GM23248 (cell line): ENCODE measurements around the gene MAN1B1. TPM values are rescaled to one million over a fixed set of nuclear protein-coding genes. Genes with fewer than 3 reads are reported as not detected.
"Not testable (repeated sequence)": the region's sequence is repeated elsewhere in the genome, so short reads cannot be mapped to it uniquely, and the experiment has no call there.

Experiments
- DNase-seq: peaks from one replicate; pipeline ENCODE4 v3.0.0-alpha.2; 2015
- H2AFZ ChIP-seq: fragments of 200-600 bp; sonication (generic); 2 replicates; pipeline ENCODE4 v1.6.1; 2016; ENCODE audit warnings: antibody characterized with exemption
- H3F3A ChIP-seq: fragments of 200-600 bp; sonication (generic); 2 replicates; pipeline ENCODE4 v1.6.1; 2016; ENCODE audit warnings: mild to moderate bottlenecking, antibody characterized with exemption, mixed run types; ENCODE audit not compliant: insufficient read depth
- H3K27ac ChIP-seq: fragments of 200-600 bp; sonication (generic); 2 replicates; pipeline ENCODE4 v1.5.1; 2016; ENCODE audit warnings: mild to moderate bottlenecking
- H3K27me3 ChIP-seq: fragments of 200-600 bp; sonication (generic); replicated peaks from 2 replicates; pipeline ENCODE4 v1.6.1; 2016; ENCODE audit warnings: mild to moderate bottlenecking; ENCODE audit not compliant: insufficient read depth
- H3K36me3 ChIP-seq: fragments of 200-600 bp; sonication (generic); 2 replicates; pipeline ENCODE4 v1.6.1; 2016; ENCODE audit warnings: low read depth, mild to moderate bottlenecking
- H3K4me1 ChIP-seq: fragments of 200-600 bp; sonication (generic); 2 replicates; pipeline ENCODE4 v1.6.1; 2016; ENCODE audit warnings: mild to moderate bottlenecking; ENCODE audit not compliant: insufficient read depth
- H3K4me2 ChIP-seq: fragments of 200-600 bp; sonication (generic); one replicate; pipeline ENCODE4 v1.6.1; 2016; ENCODE audit warnings: mild to moderate bottlenecking; ENCODE audit not compliant: unreplicated experiment
- H3K4me3 ChIP-seq: fragments of 200-600 bp; sonication (generic); 2 replicates; pipeline ENCODE4 v1.5.1; 2016; ENCODE audit warnings: mild to moderate bottlenecking
- H3K79me2 ChIP-seq: fragments of 200-600 bp; sonication (generic); 2 replicates; pipeline ENCODE4 v1.6.1; 2016; ENCODE audit warnings: mild to moderate bottlenecking; ENCODE audit not compliant: insufficient read depth
- H3K9ac ChIP-seq: fragments of 200-600 bp; sonication (generic); 2 replicates; pipeline ENCODE4 v1.6.1; 2016; ENCODE audit warnings: mild to moderate bottlenecking
- H3K9me2 ChIP-seq: fragments of 200-600 bp; sonication (generic); 2 replicates; pipeline ENCODE4 v1.6.1; 2016; ENCODE audit warnings: mixed run types, mild to moderate bottlenecking, moderate library complexity; ENCODE audit not compliant: insufficient read depth
- H3K9me3 ChIP-seq: fragments of 200-600 bp; sonication (generic); one replicate; pipeline ENCODE4 v1.6.1; 2017; ENCODE audit warnings: low read depth
- H4K20me1 ChIP-seq: fragments of 200-600 bp; sonication (generic); 2 replicates; pipeline ENCODE4 v1.6.0; 2016; ENCODE audit not compliant: insufficient read depth
- EZH2 ChIP-seq: fragments of 200-600 bp; sonication (generic); IDR thresholded peaks from 2 replicates; pipeline ENCODE4 v1.6.1; 2018; ENCODE audit warnings: antibody characterized with exemption, mild to moderate bottlenecking; ENCODE audit not compliant: insufficient read depth, poor library complexity, severe bottlenecking
- EZH2phosphoT487 ChIP-seq: fragments of 200-600 bp; sonication (generic); IDR thresholded peaks from 2 replicates; pipeline ENCODE4 v1.6.1; 2018; ENCODE audit warnings: antibody characterized with exemption, moderate library complexity, mild to moderate bottlenecking, low read depth; ENCODE audit not compliant: insufficient read depth
- WGBS, 2 experiments: methylation state at CpG; one replicate each; pipeline ENCODE4 v1.1.6; 2015 to 2017; ENCODE audit warnings: low lambda C conversion rate in 2 of 2, low coverage in 1 of 2; ENCODE audit errors: missing lambda C conversion rate in 2 of 2; 5-methylcytosine and 5-hydroxymethylcytosine counted together
- in situ Hi-C: fragments of 300-500 bp; cut with MboI; formaldehyde crosslinking; loops from 2 replicates; pipeline ENCODE4 v1.15.0; 2020
- polyA plus RNA-seq: library from polyadenylated mRNA; unstranded; fragments of >200 nt; fragmentation: Nextera tagmentation; extraction: Ambion mirVana; gene quantifications from 2 replicates; pipeline ENCODE4 v1.2.1, GENCODE V29; 2016
- total RNA-seq: library from RNA; depleted of rRNA; stranded (reverse); fragments of >200 nt; shearing (Covaris generic); gene quantifications from 2 replicates; pipeline ENCODE4 v1.2.3, GENCODE V29; 2014

Gene MAN1B1
- total and polyA plus RNA-seq, 2 experiments from 2014 or later, result 101 to 136 TPM

- no peak for DNase-seq
- no peak overlapping the region for H3K9ac ChIP-seq
- peaks cover 43% of the 10 kb centered on the region for H3K79me2 ChIP-seq
- no peaks in the 10 kb centered on the region for H3K27me3 ChIP-seq
- no peaks in the 10 kb centered on the region for H4K20me1 ChIP-seq
- 79 to 83% methylated on average over 5 of the region's 5 CpGs for WGBS, 2 experiments
- no peak overlapping the region for H2AFZ ChIP-seq
- H3K9me3 ChIP-seq, result no peaks in the 10 kb centered on the region
- peaks cover 8% of the 10 kb centered on the region for H3F3A ChIP-seq
- no peak overlapping the region for H3K4me2 ChIP-seq
- H3K36me3 ChIP-seq, result no peaks in the 10 kb centered on the region
- peaks cover 18% of the 10 kb centered on the region; the same call in 1 of the 2 replicates for H3K4me1 ChIP-seq
- no peak overlapping the region for H3K27ac ChIP-seq
- H3K4me3 ChIP-seq, result no peak overlapping the region
- no peaks in the 10 kb centered on the region for H3K9me2 ChIP-seq
- in situ Hi-C loops, result loop anchor here (10.0 to 25.0 kb wide), 2 partner anchors 91 to 289 kb away; partner anchors contain the start of genes EXD3 and NOXA1
- no peak for TF ChIP-seq EZH2phosphoT487
- TF ChIP-seq EZH2, result no peak
Measured at GRCh38 chr9:137123468-137123837, 36.7 kb downstream of the MAN1B1 start.

DNA sequence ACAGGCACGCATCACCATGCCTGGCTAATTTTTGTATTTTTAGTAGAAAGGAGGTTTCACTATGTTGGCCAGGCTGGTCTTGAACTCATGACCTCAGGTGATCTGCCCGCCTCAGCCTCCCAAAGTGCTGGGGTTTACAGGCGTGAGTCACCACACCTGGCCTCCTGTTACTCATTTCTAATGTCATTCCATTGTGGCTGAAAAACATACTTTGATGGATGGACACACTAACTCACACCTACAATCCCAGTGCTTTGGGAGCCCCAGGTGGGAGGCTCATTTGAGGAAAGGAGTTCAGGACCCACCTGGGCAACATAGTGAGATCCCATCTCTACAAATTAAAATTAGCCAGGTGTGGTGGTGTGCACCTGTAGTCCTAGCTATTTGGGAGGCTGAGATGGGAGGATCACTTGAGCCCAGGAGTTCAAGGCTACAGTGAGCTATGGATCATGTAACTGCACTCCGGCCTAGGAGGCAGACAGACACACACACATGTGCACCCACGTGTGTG is 37.2 kb downstream of the MAN1B1 start:
- not testable (repeated sequence) for DNase-seq, H4K20me1 ChIP-seq, H3K9ac ChIP-seq, H3K9me2 ChIP-seq, H3K9me3 ChIP-seq, H3K4me3 ChIP-seq, H3F3A ChIP-seq, H3K27ac ChIP-seq, H3K27me3 ChIP-seq, H2AFZ ChIP-seq, H3K36me3 ChIP-seq, H3K4me2 ChIP-seq
- peaks cover 49% of the 10 kb centered on the region for H3K79me2 ChIP-seq
- 74 to 76% methylated on average over 5 of the region's 5 CpGs for WGBS, 2 experiments
- H3K4me1 ChIP-seq, result peaks cover 22% of the 10 kb centered on the region; the same call in 1 of the 2 replicates
- in situ Hi-C loops, result loop anchor here (10.0 to 25.0 kb wide), 2 partner anchors 91 to 288 kb away; partner anchors contain the start of genes EXD3 and NOXA1

GRCh38 chr9:137126786-137127185 is 40.0 kb downstream of the MAN1B1 start:
- H3K27ac ChIP-seq, result no peak overlapping the region
- H3K4me1 ChIP-seq, result peaks cover 22% of the 10 kb centered on the region; the same call in 1 of the 2 replicates
- peaks cover 54% of the 10 kb centered on the region for H3K79me2 ChIP-seq
- DNase-seq, result no peak
- H3K9me3 ChIP-seq, result no peaks in the 10 kb centered on the region
- in situ Hi-C loops, result loop anchor here (10.0 kb wide), 1 partner anchor 88 kb away; a partner anchor contains a TSS
- 52% methylated on average over 3 of the region's 3 CpGs for WGBS, 2 experiments
- no peaks in the 10 kb centered on the region for H3K27me3 ChIP-seq
- H3K4me3 ChIP-seq, result no peak overlapping the region
- no peak overlapping the region for H3K4me2 ChIP-seq
- H3K9ac ChIP-seq, result peak overlapping the region; percentile 44; the same call in 1 of the 2 replicates
- no peaks in the 10 kb centered on the region for H4K20me1 ChIP-seq
- H2AFZ ChIP-seq, result no peak overlapping the region
- no peaks in the 10 kb centered on the region for H3K9me2 ChIP-seq
- TF ChIP-seq EZH2phosphoT487, result no peak
- no peak for TF ChIP-seq EZH2
- H3F3A ChIP-seq, result peaks cover 8% of the 10 kb centered on the region
- H3K36me3 ChIP-seq, result no peaks in the 10 kb centered on the region

GRCh38 chr9:137127301-137128157 is 40.7 kb downstream of the MAN1B1 start:
- Histone ChIP-seq H3F3A (peaks cover 2% of the 10 kb centered on the region; the same call in 1 of the 2 replicates), H3K27me3 (no peaks in the 10 kb centered on the region), H3K36me3 (no peaks in the 10 kb centered on the region), H3K27ac (no peak overlapping the region), H3K4me1 (peaks cover 22% of the 10 kb centered on the region; the same call in 1 of the 2 replicates), H3K9me3 (no peaks in the 10 kb centered on the region), H3K79me2 (peaks cover 54% of the 10 kb centered on the region), H3K9me2 (no peaks in the 10 kb centered on the region), H3K9ac (peak overlapping the region; percentile 44), H3K4me3 (peak overlapping the region; percentile 55), H2AFZ (no peak overlapping the region), H3K4me2 (peak overlapping the region; percentile 77), H4K20me1 (no peaks in the 10 kb centered on the region)
- TF ChIP-seq EZH2phosphoT487, result no peak
- no peak for TF ChIP-seq EZH2
- 55 to 61% methylated on average over 24 of the region's 24 CpGs for WGBS, 2 experiments
- DNase-seq, result peak; percentile 41
- in situ Hi-C loops, result loop anchor here (10.0 kb wide), 1 partner anchor 87 kb away; a partner anchor contains a TSS
